AG09319 (cell line): Measurements from ENCODE around the gene ZC3H12C.
A peak's percentile ranks its signal among the peaks of the same experiment; 100 is the strongest.

ENCODE experiments used
- DNase-seq: peaks from one replicate; pipeline ENCODE4 v3.0.0-alpha.2; 2010; ENCODE audit warnings: low read depth; ENCODE audit errors: extremely low read depth
- TF ChIP-seq, protein P1 (sequence below): IDR thresholded peaks from 2 replicates; pipeline ENCODE4 v1.5.1; 2011; ENCODE audit warnings: low read depth, mild to moderate bottlenecking, inconsistent platforms, low read length, moderate library complexity

ZC3H12C gene

DNA sequence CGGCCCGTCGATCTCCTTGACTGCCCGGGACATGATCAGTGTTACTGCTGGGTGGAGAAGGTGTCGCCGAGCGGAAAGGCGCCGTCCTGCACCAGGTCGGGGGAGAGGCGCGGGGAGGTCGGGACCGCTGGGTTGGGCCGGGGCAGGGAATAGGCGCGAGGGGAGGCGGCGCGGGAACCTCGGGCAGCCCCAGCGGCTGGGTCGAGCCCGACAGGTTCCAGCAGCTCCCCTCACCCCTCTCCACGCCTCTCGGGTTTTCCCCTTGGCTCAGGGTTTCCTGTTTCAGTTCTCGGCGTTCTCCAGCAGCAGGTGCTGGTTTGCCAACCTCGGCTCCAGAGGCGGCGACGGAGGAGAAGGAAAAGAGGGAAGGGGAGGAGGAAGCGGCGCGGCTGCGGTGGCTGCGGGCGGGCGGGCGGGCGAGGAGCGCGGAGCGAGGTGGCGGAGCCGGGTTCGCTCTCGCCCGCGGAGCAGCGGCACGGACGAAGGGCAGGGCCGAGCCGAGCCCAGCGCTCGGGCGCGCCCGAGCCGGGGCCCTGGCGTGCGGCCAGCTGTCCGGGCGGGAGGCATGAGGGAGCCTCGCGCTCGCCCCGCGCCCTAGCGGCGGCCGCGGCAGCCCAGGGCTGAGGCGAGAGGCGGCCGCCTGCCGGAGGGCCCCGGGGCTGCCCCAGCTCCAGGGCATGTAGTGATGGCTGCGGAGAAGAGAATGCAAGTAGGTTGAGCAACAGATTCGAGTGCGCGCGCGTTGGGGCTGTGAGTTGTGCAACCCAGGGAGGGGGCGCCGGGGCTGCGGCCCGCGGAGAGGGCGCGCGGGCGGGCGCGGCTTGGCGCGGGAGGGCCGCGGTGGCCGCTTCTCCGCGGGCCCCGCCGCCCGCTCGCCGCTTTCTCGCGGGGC, at the start of gene ZC3H12C:
TSS of gene ZC3H12C (plus strand) at position 878 of the 892 bp plus-strand sequence. CDS start 20 bp downstream, outside the sequence.
- peak; percentile 70 for DNase-seq
- TF ChIP-seq, protein P1, sequence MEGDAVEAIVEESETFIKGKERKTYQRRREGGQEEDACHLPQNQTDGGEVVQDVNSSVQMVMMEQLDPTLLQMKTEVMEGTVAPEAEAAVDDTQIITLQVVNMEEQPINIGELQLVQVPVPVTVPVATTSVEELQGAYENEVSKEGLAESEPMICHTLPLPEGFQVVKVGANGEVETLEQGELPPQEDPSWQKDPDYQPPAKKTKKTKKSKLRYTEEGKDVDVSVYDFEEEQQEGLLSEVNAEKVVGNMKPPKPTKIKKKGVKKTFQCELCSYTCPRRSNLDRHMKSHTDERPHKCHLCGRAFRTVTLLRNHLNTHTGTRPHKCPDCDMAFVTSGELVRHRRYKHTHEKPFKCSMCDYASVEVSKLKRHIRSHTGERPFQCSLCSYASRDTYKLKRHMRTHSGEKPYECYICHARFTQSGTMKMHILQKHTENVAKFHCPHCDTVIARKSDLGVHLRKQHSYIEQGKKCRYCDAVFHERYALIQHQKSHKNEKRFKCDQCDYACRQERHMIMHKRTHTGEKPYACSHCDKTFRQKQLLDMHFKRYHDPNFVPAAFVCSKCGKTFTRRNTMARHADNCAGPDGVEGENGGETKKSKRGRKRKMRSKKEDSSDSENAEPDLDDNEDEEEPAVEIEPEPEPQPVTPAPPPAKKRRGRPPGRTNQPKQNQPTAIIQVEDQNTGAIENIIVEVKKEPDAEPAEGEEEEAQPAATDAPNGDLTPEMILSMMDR = peak; percentile 26

DNA sequence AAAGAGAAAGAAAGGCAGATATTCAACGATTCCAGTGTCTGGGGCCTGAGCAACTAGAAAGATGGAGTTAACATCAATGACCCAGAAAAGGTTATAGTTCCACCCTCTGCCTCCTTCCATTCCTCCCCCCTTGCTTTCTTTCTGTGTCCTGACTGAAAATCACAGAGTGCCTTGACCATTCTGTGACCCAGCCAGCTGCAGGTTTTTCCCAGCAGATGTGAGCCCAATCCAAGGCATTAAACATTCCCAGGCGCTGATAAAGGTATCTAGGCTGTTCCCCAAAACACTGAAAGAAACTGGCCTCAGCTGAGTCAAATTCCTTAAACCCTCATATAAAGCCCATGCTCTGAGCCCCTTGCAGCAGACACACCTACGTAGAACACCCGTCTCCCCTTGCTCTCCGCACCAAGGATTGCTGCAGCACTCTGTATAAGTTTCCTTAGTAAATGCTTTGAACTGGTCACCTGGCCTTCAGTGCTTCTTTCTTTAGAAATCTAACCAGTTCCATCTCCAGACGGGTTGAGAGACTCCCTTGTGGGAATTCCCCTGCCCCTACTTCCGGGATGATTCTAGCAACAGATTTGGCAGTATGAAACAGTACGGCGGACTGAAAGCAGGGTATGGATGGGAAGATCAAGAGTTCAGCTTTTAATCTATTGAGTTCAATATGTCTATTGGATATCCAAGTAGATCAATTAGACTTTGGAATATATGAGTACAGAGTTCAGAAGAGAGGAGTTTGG, 48.8 kb upstream of the ZC3H12C start:
- TF ChIP-seq, protein P1 = no peak
- DNase-seq = no peak

DNA sequence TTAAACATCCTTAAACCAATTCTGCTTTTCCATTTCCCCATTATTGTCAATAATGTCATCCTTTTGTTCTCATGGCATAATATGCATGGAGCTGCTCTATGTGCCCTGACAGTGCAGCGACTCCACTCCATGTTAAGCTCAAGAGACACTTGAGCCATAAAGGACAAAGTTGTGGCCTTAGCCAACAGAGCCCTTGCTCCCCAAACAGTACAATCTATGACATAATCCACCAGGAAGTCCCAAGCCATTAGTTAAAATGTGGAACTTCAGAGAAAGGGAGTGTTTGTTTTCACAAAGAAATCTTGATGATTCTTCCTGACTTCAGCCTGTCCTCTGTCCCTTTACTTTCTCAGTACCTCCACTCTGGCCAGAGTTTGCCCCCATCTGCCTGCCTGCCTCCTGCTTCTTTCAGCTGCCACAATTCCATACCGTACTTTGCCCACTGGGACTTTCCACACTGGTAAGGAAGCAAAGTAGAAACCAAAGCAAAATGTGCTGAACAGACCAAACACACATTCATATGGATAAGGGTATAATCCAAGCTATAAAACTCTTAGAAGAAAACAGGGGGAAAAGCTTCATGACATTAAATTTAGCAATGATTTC, 46.3 kb upstream of the ZC3H12C start:
- TF ChIP-seq, protein P1 = no peak
- no peak for DNase-seq

DNA sequence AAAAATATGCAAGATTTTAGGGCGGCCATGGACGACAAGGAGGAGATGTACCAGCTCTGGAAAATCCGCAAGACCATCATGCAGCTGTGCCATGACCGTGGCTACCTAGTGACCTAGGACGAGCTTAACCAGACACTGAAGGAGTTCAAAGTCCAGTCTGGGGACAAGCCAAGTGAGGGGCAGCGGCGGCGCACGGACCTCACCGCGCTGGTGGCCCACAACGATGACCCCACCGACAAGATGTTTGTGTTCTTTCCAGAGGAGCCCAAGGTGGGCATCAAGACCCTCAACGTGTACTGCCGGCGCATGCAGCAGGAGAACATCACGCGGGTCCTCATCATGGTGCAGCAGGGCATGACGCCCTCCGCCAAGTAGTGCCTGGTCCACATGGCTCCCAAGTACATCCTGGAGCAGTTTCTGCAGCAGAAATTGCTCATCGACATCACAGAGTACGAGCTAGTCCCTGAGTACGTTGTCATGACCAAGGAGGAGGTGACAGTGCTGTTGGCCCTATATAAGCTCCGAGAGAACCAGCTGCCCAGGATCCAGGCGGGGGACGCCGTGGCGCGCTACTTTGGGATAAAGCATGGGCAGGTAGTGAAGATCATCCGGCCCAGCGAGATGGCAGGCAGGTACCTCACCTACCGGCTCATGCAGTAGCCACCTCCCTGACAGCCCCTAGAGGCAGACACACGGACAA, 43.5 kb upstream of the ZC3H12C start:
- TF ChIP-seq, protein P1 = no peak
- no peak for DNase-seq

DNA sequence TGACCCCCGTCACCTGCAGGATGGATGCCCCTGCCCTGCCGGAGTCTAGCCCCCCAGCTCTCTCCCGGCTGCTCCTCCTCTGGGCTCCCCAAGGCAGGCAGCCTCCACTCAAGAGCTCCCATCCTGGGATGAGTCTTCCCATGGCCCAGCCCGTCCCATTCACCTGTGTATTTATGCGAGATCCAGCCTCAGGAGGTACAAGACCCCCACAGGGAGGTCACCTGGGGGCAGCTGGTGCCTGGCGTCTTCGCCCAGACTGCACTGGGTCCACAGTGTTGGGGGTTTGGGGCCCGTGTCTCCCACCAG, 43.0 kb upstream of the ZC3H12C start:
- no peak for DNase-seq
- TF ChIP-seq, protein P1 = no peak

DNA sequence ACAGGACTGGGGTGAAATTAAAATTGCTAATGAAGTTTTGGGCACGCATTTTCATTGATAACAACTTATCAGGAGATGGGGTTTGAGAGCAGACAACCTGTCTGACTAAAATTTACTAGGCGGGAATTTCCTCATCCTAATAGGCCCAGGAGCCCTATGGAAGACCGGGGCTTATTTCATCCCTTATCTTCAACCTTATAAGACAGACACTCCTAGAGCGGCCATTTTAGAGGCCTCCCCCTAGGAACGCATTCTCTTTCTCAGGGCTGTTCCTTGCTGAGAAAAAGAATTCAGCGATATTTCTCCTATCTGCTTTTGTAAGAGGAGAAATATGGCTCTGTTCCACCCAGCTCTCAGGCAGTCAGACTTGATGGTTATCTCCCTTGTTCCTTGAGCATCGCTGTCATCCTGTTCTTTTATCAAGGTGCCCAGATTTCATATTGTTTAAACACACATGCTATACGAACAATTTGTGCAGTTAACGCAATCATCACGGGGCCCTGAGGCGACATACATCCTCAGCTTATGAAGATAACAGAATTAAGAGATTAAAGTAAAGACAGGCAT, 39.3 kb upstream of the ZC3H12C start:
- TF ChIP-seq, protein P1 = no peak
- DNase-seq = no peak
